ENCODE data around the gene LONP2. TPM values are rescaled to one million over a fixed set of nuclear protein-coding genes. Genes with fewer than 3 reads are reported as not detected.

LONP2 gene
- total and polyA plus RNA-seq, 2 of the 13 experiments (the other 11 are each of a cell fraction or from before 2014, with no cell fraction given) = 39.2 to 63.3 TPM

DNA sequence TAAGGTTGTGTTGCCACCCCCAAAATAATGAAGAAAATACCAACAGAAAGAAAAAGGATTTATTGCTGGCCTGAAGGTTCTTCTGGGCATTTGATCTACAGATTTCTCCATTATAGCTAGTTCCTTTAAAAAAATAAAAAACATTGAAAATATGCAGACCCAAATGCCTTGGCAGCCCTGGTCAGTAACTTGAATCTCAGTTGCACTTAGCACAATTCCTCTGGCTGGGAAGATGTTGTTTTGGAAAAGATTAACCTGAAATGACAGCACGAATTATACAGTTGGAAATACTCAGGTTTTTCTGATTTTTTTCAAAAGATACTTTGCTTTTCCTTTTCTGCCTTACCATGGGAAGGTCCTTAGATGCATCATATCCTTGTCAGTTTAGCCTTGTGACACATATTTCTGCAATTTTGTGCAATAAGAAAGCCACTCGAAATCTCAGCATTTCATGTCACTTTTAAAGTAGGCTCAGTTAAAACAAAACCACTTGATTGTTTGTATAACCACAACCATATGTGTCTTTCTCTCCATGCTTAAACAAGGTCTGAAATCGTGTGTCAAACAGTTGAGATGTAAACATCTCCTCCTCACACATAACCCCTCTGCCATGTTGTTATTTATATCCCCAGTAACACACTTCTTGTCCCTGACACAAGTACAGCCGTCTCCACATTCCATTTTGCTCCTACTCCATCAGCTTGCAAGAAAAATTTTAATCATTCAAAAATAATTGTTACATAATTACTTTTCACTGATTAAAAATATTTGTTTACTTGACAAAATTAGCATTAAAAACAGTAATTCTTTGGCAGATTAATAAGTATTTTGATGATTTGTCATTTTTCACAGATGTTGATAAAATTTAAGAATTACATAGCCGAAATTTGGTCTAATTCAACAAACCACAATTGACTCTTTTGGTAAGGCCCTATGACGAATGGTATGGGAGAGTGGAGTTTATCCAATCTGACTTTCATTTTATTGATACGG is 80.0 kb downstream of the LONP2 start:
- ChIA-PET POLR2A (no interaction called here), CTCF (ENCODE audit: low intra/inter-chr PET ratio, low total read pairs) (no interaction called here)
- H3K9me3 ChIP-seq (ENCODE audit: low read length) = no peaks in the 10 kb centered on the region
- H3K36me3 ChIP-seq (replicated peaks in 1 of 2; ENCODE audit: control insufficient read depth in 1 of 2, insufficient read depth in 2 of 2, low read length in 2 of 2) = peaks cover 3 to 37% of the 10 kb centered on the region in 2 experiments
- no peak overlapping the region for H2AFZ ChIP-seq (ENCODE audit: low read length)
- H3K4me2 ChIP-seq (ENCODE audit: low read depth, low read length) = no peak overlapping the region
- ATAC-seq = no peak
- TF ChIP-seq MAFF (IDR thresholded peaks at IDR 0.05; ENCODE audit: low read depth, low read length) = peak; percentile 63
- peak; percentile 45 to 62; a peak in 3 of 4 replicates for TF ChIP-seq MAFK (conservative IDR thresholded peaks at IDR 0.05 in 1 of 2, IDR thresholded peaks at IDR 0.05 in 1 of 2; ENCODE audit: low read length in 2 of 2)
- TF ChIP-seq ZNF879 (CRISPR knock-in tag; IDR thresholded peaks at IDR 0.05) = no peak
- no peaks in the 10 kb centered on the region for H4K20me1 ChIP-seq (ENCODE audit: insufficient read depth, low read length)
- no peaks in the 10 kb centered on the region for H3K4me1 ChIP-seq (ENCODE audit: insufficient read depth, low read length)
- WGBS (ENCODE audit: low lambda C conversion rate) = 93% methylated on average over 7 of the region's 7 CpGs
- BruUV-seq (replicated peaks) = no TSS peak
- intact Hi-C loops (cut with micrococcal nuclease; ENCODE audit: unreplicated experiment) (no loop called here), in situ Hi-C loops (cut with HindIII; ENCODE audit: extremely low pct_ligation_motif_present, low pct_unique_long_range_greater_than_20kb) (no loop called here)
- peak; percentile 21 for FAIRE-seq
- no peak overlapping the region for H3K9ac ChIP-seq (ENCODE audit: insufficient read depth, low read depth, low read length)
- no peaks in the 10 kb centered on the region for H3K79me2 ChIP-seq (ENCODE audit: insufficient read depth, low read length)
- no peak overlapping the region for H3K27ac ChIP-seq (ENCODE audit: extremely low read length, insufficient read depth, low read length)
- H3K27me3 ChIP-seq (ENCODE audit: control insufficient read depth in 1 of 2, insufficient read depth in 2 of 2, low read length in 2 of 2) = no peaks in the 10 kb centered on the region
- no peak for DNase-seq (ENCODE audit: low spot score)
- no peak overlapping the region for H3K4me3 ChIP-seq (replicated peaks in 1 of 3; ENCODE audit: insufficient read depth in 1 of 3, low read depth in 2 of 3, low read length in 3 of 3)

- H3K27ac ChIP-seq (ENCODE audit: extremely low read length, insufficient read depth, low read length) = no peak overlapping the region
- peaks cover 8% of the 10 kb centered on the region; the same call in 1 of the 2 replicates for H3K4me1 ChIP-seq (ENCODE audit: insufficient read depth, low read length)
- no peaks in the 10 kb centered on the region for H3K27me3 ChIP-seq (ENCODE audit: control insufficient read depth in 1 of 2, insufficient read depth in 2 of 2, low read length in 2 of 2)
- H3K4me2 ChIP-seq (ENCODE audit: low read depth, low read length) = no peak overlapping the region
- peaks cover 1 to 44% of the 10 kb centered on the region in 2 experiments; a peak in 4 of 5 replicates for H3K36me3 ChIP-seq (replicated peaks in 1 of 2; ENCODE audit: control insufficient read depth in 1 of 2, insufficient read depth in 2 of 2, low read length in 2 of 2)
- H3K79me2 ChIP-seq (ENCODE audit: insufficient read depth, low read length) = no peaks in the 10 kb centered on the region
- no peaks in the 10 kb centered on the region for H3K9me3 ChIP-seq (ENCODE audit: low read length)
- POLR2A ChIA-PET = no interaction called here
- CTCF ChIA-PET (ENCODE audit: low intra/inter-chr PET ratio, low total read pairs) = no interaction called here
- no peak overlapping the region for H3K4me3 ChIP-seq (replicated peaks in 1 of 3; ENCODE audit: insufficient read depth in 1 of 3, low read depth in 2 of 3, low read length in 3 of 3)
- no peak for DNase-seq (ENCODE audit: low spot score)
- no TSS peak for BruUV-seq (replicated peaks)
- no peak overlapping the region for H3K9ac ChIP-seq (ENCODE audit: insufficient read depth, low read depth, low read length)
- TF ChIP-seq NCOA5 (CRISPR knock-in tag; IDR thresholded peaks at IDR 0.05) (no peak), SYNCRIP (IDR thresholded peaks at IDR 0.05; ENCODE audit: insufficient read depth, low read depth, low read length) (no peak), RNF219 (CRISPR knock-in tag; IDR thresholded peaks at IDR 0.05) (no peak), ZBTB42 (CRISPR knock-in tag; IDR thresholded peaks at IDR 0.05) (no peak), POLR2G (IDR thresholded peaks at IDR 0.05; ENCODE audit: low read depth, low read length) (no peak)
- in situ Hi-C loops (cut with HindIII; ENCODE audit: extremely low pct_ligation_motif_present, low pct_unique_long_range_greater_than_20kb) (no loop called here), intact Hi-C loops (cut with micrococcal nuclease; ENCODE audit: unreplicated experiment) (no loop called here)
- no peaks in the 10 kb centered on the region for H4K20me1 ChIP-seq (ENCODE audit: insufficient read depth, low read length)
- no peak overlapping the region for H2AFZ ChIP-seq (ENCODE audit: low read length)
- 98% methylated on average over 4 of the region's 4 CpGs for WGBS (ENCODE audit: low lambda C conversion rate)
- no peak for FAIRE-seq
- ATAC-seq = no peak
These were observed 82.8 kb downstream of the LONP2 start for GRCh38 chr16:48326915-48327314.
